Effector CD4-positive, alpha-beta T cell (primary cell): ENCODE data around the gene LPGAT1.
A peak's percentile ranks its signal among the peaks of the same experiment; 100 is the strongest.
"Not testable (repeated sequence)": the region's sequence is repeated elsewhere in the genome, so short reads cannot be mapped to it uniquely, and the experiment has no call there.

Experiments
- DNase-seq: peaks from one replicate; pipeline ENCODE4 v3.0.0-alpha.2; 2020
- total RNA-seq: gene quantifications from one replicate; lab custom pipeline; 2026; lab: John Stamatoyannopoulos, UW

The LPGAT1 gene
- 46.3 reads per million, percentile 66 among the genes with 10 or more reads in this experiment for total RNA-seq

- peak; percentile 59 for DNase-seq
These were observed at the start of gene LPGAT1 for GRCh38 chr1:211830328-211831142. Gene LPGAT1, minus strand, starts transcription at chr1:211830763. Its CDS starts 1,467 bp downstream, at chr1:211829296.

- DNase-seq, result no peak
These were observed 48.9 kb upstream of the LPGAT1 start for GRCh38 chr1:211879475-211879874.

GRCh38 chr1:211876851-211877590 lies 46.5 kb upstream of the LPGAT1 start:
- no peak for DNase-seq

GRCh38 chr1:211875541-211875940 lies 45.0 kb upstream of the LPGAT1 start:
- DNase-seq, result no peak

- DNase-seq, result no peak
These were observed 44.2 kb upstream of the LPGAT1 start for GRCh38 chr1:211874521-211875347.

- not testable (repeated sequence) for DNase-seq
These were observed 43.2 kb upstream of the LPGAT1 start for GRCh38 chr1:211873731-211874130.

GRCh38 chr1:211870156-211870555 lies 39.6 kb upstream of the LPGAT1 start:
- DNase-seq, result no peak

- DNase-seq, result no peak
These were observed 34.6 kb upstream of the LPGAT1 start for GRCh38 chr1:211865180-211865579.

- DNase-seq, result no peak
These were observed 28.8 kb upstream of the LPGAT1 start for GRCh38 chr1:211859405-211859804.

GRCh38 chr1:211851174-211851573 lies 20.6 kb upstream of the LPGAT1 start:
- DNase-seq, result no peak

- DNase-seq, result no peak
These were observed 13.1 kb upstream of the LPGAT1 start for GRCh38 chr1:211843507-211844298.

- DNase-seq, result no peak
These were observed 12.5 kb upstream of the LPGAT1 start for GRCh38 chr1:211843018-211843417.

GRCh38 chr1:211842518-211842917 lies 12.0 kb upstream of the LPGAT1 start:
- DNase-seq, result no peak

- DNase-seq, result no peak
These were observed 8.5 kb upstream of the LPGAT1 start for GRCh38 chr1:211839106-211839505.

GRCh38 chr1:211833174-211833820 lies 2.7 kb upstream of the LPGAT1 start:
- DNase-seq, result no peak

GRCh38 chr1:211832661-211833060 lies 2.1 kb upstream of the LPGAT1 start:
- DNase-seq, result no peak

GRCh38 chr1:211831558-211832323 lies 1.2 kb upstream of the LPGAT1 start:
- DNase-seq, result no peak

- no peak for DNase-seq
These were observed 572 bp downstream of the LPGAT1 start for GRCh38 chr1:211830055-211830327.

GRCh38 chr1:211829343-211830054 lies 1.1 kb downstream of the LPGAT1 start:
- no peak for DNase-seq

- DNase-seq, result no peak
These were observed 1.8 kb downstream of the LPGAT1 start for GRCh38 chr1:211828584-211829342.
